Spinal cord (tissue), 10 donors: ENCODE measurements around the gene NBPF1. TPM values are rescaled to one million over a fixed set of nuclear protein-coding genes. Genes with fewer than 3 reads are reported as not detected.
"Not testable (repeated sequence)": the region's sequence is repeated elsewhere in the genome, so short reads cannot be mapped to it uniquely, and the experiment has no call there.

Experiments
- DNase-seq, 6 donors: peaks; one replicate each; pipeline versions ENCODE4 v3.0.0 to v3.0.0-alpha.2; 2013 to 2015; ENCODE audit warnings: low spot score in 6 of 6, low read depth in 4 of 6
- H3K27ac ChIP-seq: one replicate; pipeline ENCODE4 v1.5.1; 2013; ENCODE audit warnings: low read depth, low read length, control low read depth
- H3K27me3 ChIP-seq: one replicate; pipeline ENCODE4 v1.6.1; 2013; ENCODE audit warnings: low read length; ENCODE audit not compliant: control insufficient read depth, insufficient read depth
- H3K36me3 ChIP-seq: one replicate; pipeline ENCODE4 v1.6.1; 2013; ENCODE audit warnings: low read length; ENCODE audit not compliant: control insufficient read depth, insufficient read depth
- H3K4me1 ChIP-seq: one replicate; pipeline ENCODE4 v1.6.1; 2013; ENCODE audit warnings: low read length; ENCODE audit not compliant: control insufficient read depth, insufficient read depth
- H3K4me3 ChIP-seq: one replicate; pipeline ENCODE4 v1.5.1; 2013; ENCODE audit warnings: low read depth, low read length, control low read depth
- H3K9me3 ChIP-seq: one replicate; pipeline ENCODE4 v1.6.1; 2013; ENCODE audit warnings: low read length; ENCODE audit not compliant: control insufficient read depth, insufficient read depth
- WGBS: methylation state at CpG from one replicate; pipeline ENCODE4 v1.1.5; 2013; ENCODE audit warnings: missing lambda C conversion rate; ENCODE audit not compliant: insufficient coverage; 5-methylcytosine and 5-hydroxymethylcytosine counted together
- polyA plus RNA-seq, 2 donors: library from polyadenylated mRNA; unstranded; fragments of 120-200 nt; gene quantifications; one replicate each; pipeline ENCODE4 v1.2.1, GENCODE V29; 2013; ENCODE audit not compliant: insufficient read length in 2 of 2
- total RNA-seq, 2 donors: library from RNA; depleted of rRNA in 1 of 2; stranded (reverse); fragments of 120-200 nt in 1 of 2; fragments of >200 nt in 1 of 2; gene quantifications; one replicate each; pipeline versions ENCODE4 v1.2.3 to v1.2.4, GENCODE V29; 2013 to 2014
- donor health status: healthy.

The NBPF1 gene
- total and polyA plus RNA-seq, 4 donors, result 66.5 to 112 (median 79.0) TPM

- not testable (repeated sequence) for H3K27me3 ChIP-seq, H3K36me3 ChIP-seq, H3K27ac ChIP-seq, DNase-seq, H3K4me3 ChIP-seq, H3K9me3 ChIP-seq, H3K4me1 ChIP-seq
- WGBS, result no CpG with 5 or more reads among the region's 3 CpGs
Measured at GRCh38 chr1:16557034-16557433, 56.3 kb downstream of the NBPF1 start.

- H3K4me1 ChIP-seq, H3K4me3 ChIP-seq, DNase-seq, H3K36me3 ChIP-seq, H3K27ac ChIP-seq, H3K9me3 ChIP-seq, H3K27me3 ChIP-seq: not testable (repeated sequence)
- no CpG with 5 or more reads among the region's 11 CpGs for WGBS
Measured at GRCh38 chr1:16553244-16553643, 60.1 kb downstream of the NBPF1 start.

- H3K9me3 ChIP-seq, H3K27ac ChIP-seq, H3K27me3 ChIP-seq, DNase-seq, H3K4me3 ChIP-seq, H3K36me3 ChIP-seq, H3K4me1 ChIP-seq: not testable (repeated sequence)
- WGBS, result no CpG with 5 or more reads among the region's 1 CpG
Measured at GRCh38 chr1:16550212-16550918, 63.0 kb downstream of the NBPF1 start.

- not testable (repeated sequence) for H3K36me3 ChIP-seq, H3K4me3 ChIP-seq, H3K9me3 ChIP-seq, H3K4me1 ChIP-seq, H3K27me3 ChIP-seq, DNase-seq, H3K27ac ChIP-seq
- WGBS, result no CpG with 5 or more reads among the region's 1 CpG
Measured at GRCh38 chr1:16549545-16549944, 63.8 kb downstream of the NBPF1 start.

- not testable (repeated sequence) for H3K36me3 ChIP-seq, H3K9me3 ChIP-seq, H3K27ac ChIP-seq, H3K4me3 ChIP-seq, H3K27me3 ChIP-seq, H3K4me1 ChIP-seq, DNase-seq
- WGBS, result no CpG with 5 or more reads among the region's 41 CpGs
Measured at GRCh38 chr1:16547502-16548241, 65.7 kb downstream of the NBPF1 start.

- not testable (repeated sequence) for H3K4me1 ChIP-seq, H3K27ac ChIP-seq, H3K4me3 ChIP-seq, H3K36me3 ChIP-seq, H3K27me3 ChIP-seq, H3K9me3 ChIP-seq
- 24% methylated on average over 10 of the region's 16 CpGs for WGBS
- DNase-seq, result peak in 2 of 6 donors; percentile 13 to 46
Measured at GRCh38 chr1:16545682-16546095, 67.7 kb downstream of the NBPF1 start.

- H3K4me1 ChIP-seq, H3K27ac ChIP-seq, H3K4me3 ChIP-seq, H3K27me3 ChIP-seq, H3K9me3 ChIP-seq, H3K36me3 ChIP-seq: not testable (repeated sequence)
- WGBS, result no CpG with 5 or more reads among the region's 2 CpGs
- DNase-seq, result peak in 1 of 6 donors; percentile 38
Measured at GRCh38 chr1:16540421-16540893, 72.9 kb downstream of the NBPF1 start.

GRCh38 chr1:16537528-16537927 lies 75.8 kb downstream of the NBPF1 start:
- not testable (repeated sequence) for H3K9me3 ChIP-seq, H3K4me1 ChIP-seq, H3K4me3 ChIP-seq, H3K27ac ChIP-seq, H3K27me3 ChIP-seq, H3K36me3 ChIP-seq
- no CpG with 5 or more reads among the region's 6 CpGs for WGBS
- DNase-seq, result peak in 1 of 6 donors; percentile 62

GRCh38 chr1:16536796-16537195 lies 76.6 kb downstream of the NBPF1 start:
- DNase-seq, H3K27me3 ChIP-seq: not testable (repeated sequence)
- 73% methylated on average over 6 of the region's 15 CpGs for WGBS

GRCh38 chr1:16535898-16536297 lies 77.5 kb downstream of the NBPF1 start:
- no CpG with 5 or more reads among the region's 22 CpGs for WGBS
- not testable (repeated sequence) for H3K27ac ChIP-seq, H3K27me3 ChIP-seq, H3K4me1 ChIP-seq, H3K4me3 ChIP-seq, H3K36me3 ChIP-seq, H3K9me3 ChIP-seq, DNase-seq

More at GRCh38 chr1:16536796-16537195, 76.6 kb downstream of the NBPF1 start:
- H3K4me3 ChIP-seq, H3K9me3 ChIP-seq, H3K36me3 ChIP-seq, H3K4me1 ChIP-seq, H3K27ac ChIP-seq: not testable (repeated sequence)
